OCI-LY1 (cell line): ENCODE measurements around the gene ZFP92.

Experiments used
- H2AFZ ChIP-seq: fragments of 200-600 bp; sonication (generic), shearing (Covaris generic); 2 replicates; pipeline ENCODE4 v1.6.0; 2014; ENCODE audit warnings: antibody characterized with exemption, mild to moderate bottlenecking, low read length
- H3F3A ChIP-seq: fragments of 200-600 bp; sonication (generic), shearing (Covaris generic); 2 replicates; pipeline ENCODE4 v1.6.0; 2014; ENCODE audit warnings: mild to moderate bottlenecking, antibody characterized with exemption, low read length, moderate library complexity; ENCODE audit not compliant: insufficient read depth
- H3K27ac ChIP-seq: fragments of 200-600 bp; sonication (generic); 2 replicates; pipeline ENCODE4 v1.5.1; 2014; ENCODE audit warnings: low read length, mixed run types, mild to moderate bottlenecking, low read depth; ENCODE audit not compliant: poor library complexity, severe bottlenecking
- H3K27me3 ChIP-seq: fragments of 200-600 bp; sonication (generic); 2 replicates; pipeline ENCODE4 v1.6.0; 2014; ENCODE audit warnings: antibody characterized with exemption, mild to moderate bottlenecking, low read length, moderate library complexity; ENCODE audit not compliant: insufficient read depth
- H3K36me3 ChIP-seq: fragments of 200-600 bp; sonication (generic); 2 replicates; pipeline ENCODE4 v1.6.1; 2014; ENCODE audit warnings: mild to moderate bottlenecking, antibody characterized with exemption, low read length, moderate library complexity, mixed read lengths; ENCODE audit not compliant: insufficient read depth
- H3K4me1 ChIP-seq: fragments of 200-600 bp; sonication (generic); 2 replicates; pipeline ENCODE4 v1.5.1; 2014; ENCODE audit warnings: mild to moderate bottlenecking, low read length, moderate library complexity; ENCODE audit not compliant: insufficient read depth, severe bottlenecking
- H3K4me2 ChIP-seq: fragments of 200-600 bp; sonication (generic), shearing (Covaris generic); 2 replicates; pipeline ENCODE4 v1.6.1; 2014; ENCODE audit warnings: low read length
- H3K4me3 ChIP-seq: fragments of 200-600 bp; sonication (generic); 2 replicates; pipeline ENCODE4 v1.5.1; 2014; ENCODE audit warnings: low read length, low read depth, mild to moderate bottlenecking, mixed read lengths; ENCODE audit not compliant: poor library complexity, severe bottlenecking
- H3K79me2 ChIP-seq: fragments of 200-600 bp; shearing (Covaris generic); 2 replicates; pipeline ENCODE4 v1.6.1; 2016; ENCODE audit warnings: mixed run types, low read length, mixed read lengths; ENCODE audit not compliant: insufficient read depth
- H3K9ac ChIP-seq: fragments of 200-600 bp; sonication (generic), shearing (Covaris generic); 2 replicates; pipeline ENCODE4 v1.6.1; 2014; ENCODE audit warnings: mild to moderate bottlenecking, low read length, mixed read lengths
- H3K9me2 ChIP-seq: fragments of 200-600 bp; sonication (generic), shearing (Covaris generic); 2 replicates; pipeline ENCODE4 v1.6.1; 2014; ENCODE audit warnings: low read depth, mild to moderate bottlenecking, low read length, mixed read lengths
- H3K9me3 ChIP-seq: fragments of 200-600 bp; shearing (Covaris generic); 2 replicates; pipeline ENCODE4 v1.6.1; 2014; ENCODE audit warnings: low read length, mixed read lengths
- H4K20me1 ChIP-seq: fragments of 200-600 bp; sonication (generic), shearing (Covaris generic); 2 replicates; pipeline ENCODE4 v1.6.0; 2016; ENCODE audit warnings: mild to moderate bottlenecking, low read length; ENCODE audit not compliant: insufficient read depth
- CTCF ChIP-seq: fragments of 200-600 bp; sonication (generic), shearing (Covaris generic); IDR thresholded peaks from 2 replicates; pipeline ENCODE4 v1.5.1; 2017; ENCODE audit warnings: mild to moderate bottlenecking, antibody characterized with exemption, low read length, moderate library complexity, mixed read lengths
- EZH2 ChIP-seq: fragments of 200-600 bp; sonication (generic), shearing (Covaris generic); IDR thresholded peaks from 2 replicates; pipeline ENCODE4 v1.8.0; 2017; ENCODE audit warnings: borderline replicate concordance, mixed run types, mild to moderate bottlenecking, antibody characterized with exemption, low read length, moderate library complexity, mixed read lengths

ZFP92 gene

GRCh38 chrX:153448556-153449367 lies 37.5 kb downstream of the ZFP92 start:
- H3K79me2 ChIP-seq, result no peaks in the 10 kb centered on the region
- H3K27ac ChIP-seq, result no peak overlapping the region
- TF ChIP-seq CTCF (no peak), EZH2 (no peak)
- no peaks in the 10 kb centered on the region for H4K20me1 ChIP-seq
- H3K4me2 ChIP-seq, result no peak overlapping the region
- H3K4me1 ChIP-seq, result no peaks in the 10 kb centered on the region
- no peaks in the 10 kb centered on the region for H3K9me3 ChIP-seq
- H3F3A ChIP-seq, result no peaks in the 10 kb centered on the region
- H3K36me3 ChIP-seq, result no peaks in the 10 kb centered on the region; the same call in 1 of the 2 replicates
- no peak overlapping the region for H3K9ac ChIP-seq
- no peaks in the 10 kb centered on the region for H3K27me3 ChIP-seq
- no peak overlapping the region for H3K4me3 ChIP-seq
- H3K9me2 ChIP-seq, result no peaks in the 10 kb centered on the region
- H2AFZ ChIP-seq, result no peak overlapping the region

- H3K9me2 ChIP-seq, result no peaks in the 10 kb centered on the region
- H3K79me2 ChIP-seq, result no peaks in the 10 kb centered on the region
- no peaks in the 10 kb centered on the region for H4K20me1 ChIP-seq
- no peak overlapping the region for H3K9ac ChIP-seq
- no peaks in the 10 kb centered on the region for H3K9me3 ChIP-seq
- H3F3A ChIP-seq, result no peaks in the 10 kb centered on the region
- H3K4me3 ChIP-seq, result no peak overlapping the region
- H3K27me3 ChIP-seq, result no peaks in the 10 kb centered on the region
- no peak overlapping the region for H2AFZ ChIP-seq
- H3K36me3 ChIP-seq, result no peaks in the 10 kb centered on the region; the same call in 1 of the 2 replicates
- no peak for TF ChIP-seq EZH2
- no peak for TF ChIP-seq CTCF
- H3K27ac ChIP-seq, result no peak overlapping the region
- no peaks in the 10 kb centered on the region for H3K4me1 ChIP-seq
- no peak overlapping the region for H3K4me2 ChIP-seq
Measured at GRCh38 chrX:153449368-153450113, 38.3 kb downstream of the ZFP92 start.

GRCh38 chrX:153450114-153450948 lies 39.1 kb downstream of the ZFP92 start:
- no peak overlapping the region for H3K27ac ChIP-seq
- no peaks in the 10 kb centered on the region for H3F3A ChIP-seq
- no peak overlapping the region for H2AFZ ChIP-seq
- H3K4me2 ChIP-seq, result no peak overlapping the region
- H3K9ac ChIP-seq, result no peak overlapping the region
- H3K4me3 ChIP-seq, result no peak overlapping the region
- TF ChIP-seq EZH2 (no peak), CTCF (no peak)
- no peaks in the 10 kb centered on the region for H3K9me3 ChIP-seq
- H3K36me3 ChIP-seq, result no peaks in the 10 kb centered on the region; the same call in 1 of the 2 replicates
- H3K4me1 ChIP-seq, result no peaks in the 10 kb centered on the region
- no peaks in the 10 kb centered on the region for H3K27me3 ChIP-seq
- no peaks in the 10 kb centered on the region for H3K9me2 ChIP-seq
- no peaks in the 10 kb centered on the region for H4K20me1 ChIP-seq
- no peaks in the 10 kb centered on the region for H3K79me2 ChIP-seq
